ENCODE data around the gene GAS2L1.

GAS2L1 gene

DNA sequence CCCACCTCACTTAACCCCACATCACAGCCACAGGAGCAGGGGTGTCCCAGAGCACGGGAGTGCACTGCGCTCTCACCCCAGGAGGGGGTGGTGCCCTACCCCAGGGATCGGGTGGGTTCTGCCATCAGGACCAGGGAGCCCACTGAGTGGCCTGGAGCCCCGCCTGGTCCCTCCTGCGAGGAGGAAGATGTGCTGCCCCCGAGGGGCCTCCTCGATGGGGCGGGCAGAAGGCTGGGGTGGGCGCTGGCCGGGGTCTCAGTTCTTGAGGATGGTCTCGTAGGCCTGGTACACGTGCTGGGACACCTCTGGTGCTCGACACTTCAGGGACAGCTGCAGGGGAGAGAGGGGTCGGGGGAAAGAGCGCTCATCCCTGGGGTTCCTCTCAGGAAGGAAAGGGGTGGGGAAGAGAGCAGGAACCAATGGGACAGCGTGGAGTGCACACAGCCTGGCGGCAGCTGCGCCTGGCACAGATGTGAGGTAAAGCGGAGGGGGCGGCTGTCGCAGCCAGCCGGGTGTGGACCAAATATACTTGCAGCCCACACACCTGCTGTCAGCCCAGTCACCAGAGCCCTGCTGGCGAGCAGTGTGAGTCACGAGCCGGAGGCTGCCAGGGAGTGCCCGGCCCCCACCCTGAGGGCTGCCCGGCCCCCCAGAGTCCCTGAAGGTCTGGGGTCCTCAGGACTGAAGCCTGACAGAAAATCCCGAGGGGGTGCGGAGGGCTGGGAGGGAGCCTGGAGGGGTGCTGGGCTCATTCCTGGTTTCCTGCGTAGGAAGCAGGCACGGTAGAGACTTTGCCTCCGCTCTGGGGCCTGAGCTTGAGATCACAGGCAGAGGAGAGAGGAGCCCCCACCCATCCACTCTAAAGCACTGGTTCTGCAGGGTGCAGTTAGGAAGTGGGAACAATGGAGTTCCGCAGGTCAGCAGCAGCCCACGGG is 22.4 kb downstream of the GAS2L1 start:
- no peak for DNase-seq

DNA sequence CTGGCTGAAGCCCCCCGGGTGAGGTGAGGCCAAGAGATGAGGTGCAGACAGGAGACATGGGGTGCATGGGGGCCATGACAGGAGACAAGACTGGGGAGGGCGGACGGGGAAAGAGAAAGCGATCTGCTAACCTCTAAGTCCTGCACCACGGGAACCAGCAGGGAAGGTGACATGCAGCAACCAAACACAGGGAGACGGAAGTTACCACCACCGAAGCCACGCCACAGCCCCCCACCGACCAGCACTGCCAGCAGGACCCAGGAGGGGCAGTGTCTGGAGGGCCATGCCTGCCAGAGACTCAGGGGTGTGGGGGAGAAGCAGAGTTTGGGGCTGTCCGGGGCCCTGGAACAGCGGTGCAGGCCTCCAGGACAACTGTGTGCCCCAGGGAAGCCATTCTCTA is 23.1 kb downstream of the GAS2L1 start:
- no peak for DNase-seq

DNA sequence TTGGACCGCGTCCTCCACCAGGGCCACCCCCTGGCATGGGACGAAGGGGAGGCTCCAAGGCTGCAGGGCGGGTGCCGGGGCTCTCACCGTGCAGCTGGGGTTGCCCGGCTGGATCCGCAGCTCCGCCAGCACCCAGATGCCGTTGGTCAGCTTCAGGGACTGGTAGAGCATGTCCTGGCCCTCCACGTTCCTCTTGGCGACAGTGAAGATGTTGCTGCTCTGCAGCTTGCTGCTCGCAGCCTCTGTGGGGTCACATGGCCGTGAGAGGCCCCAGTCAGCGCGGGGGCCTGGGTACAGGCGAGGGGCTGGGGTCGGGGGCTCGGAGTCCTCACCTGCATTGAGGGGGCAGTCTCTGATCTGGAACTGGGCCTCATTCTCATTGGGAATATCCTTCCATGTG is 23.8 kb downstream of the GAS2L1 start:
- no peak for DNase-seq

DNA sequence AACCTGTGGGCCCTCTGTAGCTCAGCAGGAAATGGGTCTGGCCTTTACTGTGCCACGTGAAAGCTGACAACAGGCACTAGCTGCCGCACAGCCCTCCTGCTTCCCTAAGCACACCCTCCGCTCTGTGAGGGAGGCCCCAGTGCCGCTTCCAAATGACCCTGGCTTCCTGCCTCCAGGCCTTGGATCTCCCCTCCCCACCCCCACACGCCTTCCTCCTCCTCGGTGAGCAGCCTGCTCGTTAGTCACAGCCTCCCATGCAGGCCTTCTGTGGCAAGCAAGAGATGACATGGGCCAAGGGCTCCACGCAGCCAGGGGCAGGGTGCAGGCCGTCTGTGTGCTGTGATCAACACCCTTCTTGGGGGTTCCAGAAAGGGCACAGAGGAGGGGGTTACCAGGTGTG is 24.3 kb downstream of the GAS2L1 start:
- DNase-seq = peak; percentile 81

DNA sequence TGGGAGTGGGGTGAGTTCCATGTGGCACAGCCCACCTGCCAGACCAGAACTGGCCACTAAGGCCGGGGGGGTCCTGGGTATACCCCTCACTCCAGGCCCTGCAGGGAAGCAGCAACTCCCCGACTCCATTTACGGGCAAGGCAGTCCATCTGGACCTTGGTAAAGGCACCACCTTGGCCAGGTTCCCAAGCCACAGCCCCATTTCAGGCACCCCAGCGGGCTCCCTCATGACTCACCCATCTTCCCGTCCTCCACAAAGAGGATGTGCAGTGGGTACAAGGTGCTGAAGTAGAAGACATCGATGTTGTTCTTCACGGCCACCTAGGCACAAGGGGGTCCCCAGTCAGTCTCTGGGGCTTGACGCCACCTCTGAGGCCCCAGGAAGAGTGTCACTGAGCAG is 24.8 kb downstream of the GAS2L1 start:
- peak; percentile 22 for DNase-seq

DNA sequence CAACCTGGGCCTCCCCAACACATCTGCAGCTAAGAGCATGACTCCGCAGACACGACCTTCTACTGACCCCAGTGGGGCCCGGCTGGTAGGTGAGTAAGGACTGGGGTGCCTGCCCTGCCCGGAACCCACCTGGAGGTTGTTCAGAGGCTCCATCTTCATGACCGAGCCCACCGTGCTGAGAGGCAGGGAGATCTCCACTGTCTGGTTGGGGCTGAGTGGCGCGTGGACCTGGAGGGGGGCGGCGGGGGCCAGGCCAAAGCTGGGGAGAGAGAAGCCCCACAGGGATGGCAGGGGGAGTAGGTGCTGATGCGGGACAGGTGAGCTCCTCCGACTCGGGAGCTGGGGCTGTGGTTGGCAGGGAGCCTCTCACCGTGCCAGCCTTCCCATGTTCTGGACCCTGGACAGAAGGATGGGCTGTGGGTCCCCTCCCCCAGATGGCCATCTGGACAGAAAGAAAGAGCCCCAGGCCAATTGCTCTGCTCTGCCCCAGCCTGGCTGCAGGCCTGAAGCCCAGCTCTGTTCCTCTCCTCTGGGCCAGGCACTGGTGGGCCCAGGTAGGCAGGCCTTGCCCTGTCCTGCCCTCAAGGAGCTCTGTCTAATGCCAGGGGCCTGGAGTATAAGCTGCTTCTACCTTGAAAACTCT is 25.3 kb downstream of the GAS2L1 start:
- no peak for DNase-seq

DNA sequence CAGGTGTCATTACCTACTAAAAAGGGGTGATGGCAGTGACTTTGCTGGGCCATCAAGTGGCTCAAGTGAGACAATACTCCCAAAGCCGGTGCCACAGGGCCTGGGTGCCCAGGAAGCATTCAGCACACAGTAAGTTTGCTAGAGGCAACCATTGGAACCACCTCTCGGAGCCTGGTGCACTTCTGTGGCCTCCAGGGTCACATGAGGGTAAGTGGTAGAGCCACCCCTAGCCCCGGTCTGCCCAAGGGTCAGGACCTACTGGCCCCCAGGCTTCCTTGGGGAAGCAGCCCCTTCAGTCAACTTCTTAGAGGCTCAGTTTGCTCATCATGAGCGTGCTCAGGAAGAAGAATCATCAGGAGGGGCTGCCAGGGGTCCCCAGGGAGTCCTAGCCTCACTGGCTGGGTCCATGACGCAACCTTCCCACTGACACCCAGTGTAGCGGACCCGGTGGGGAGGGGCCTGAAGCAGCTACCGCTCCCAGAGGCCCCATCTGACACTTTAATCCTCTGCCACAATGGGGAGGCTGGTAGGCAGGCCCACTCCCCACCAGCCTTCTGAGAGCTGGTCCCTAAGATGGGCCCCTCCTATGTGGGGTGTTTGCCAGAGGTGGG is 26.5 kb downstream of the GAS2L1 start:
- no peak for DNase-seq

DNA sequence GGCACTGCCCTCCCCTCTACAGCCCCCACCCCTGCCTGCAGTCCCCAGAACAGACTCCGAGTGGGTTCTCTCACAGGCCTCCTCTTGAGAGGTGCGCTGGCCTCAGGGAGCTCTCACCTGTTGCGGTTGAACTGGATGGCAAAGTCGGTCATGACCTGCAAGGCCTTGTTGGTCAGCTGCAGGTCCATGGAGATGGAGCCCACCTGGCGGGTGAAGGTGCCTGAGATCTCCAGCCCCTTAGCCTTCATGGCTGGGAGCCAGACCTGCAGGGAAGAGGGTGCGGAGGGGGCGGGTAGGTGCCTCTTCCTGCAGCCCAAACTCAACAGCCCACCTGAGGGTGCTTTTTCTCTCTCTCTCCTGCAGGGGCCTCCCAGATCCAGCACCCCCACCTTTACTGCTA is 27.7 kb downstream of the GAS2L1 start:
- no peak for DNase-seq

DNA sequence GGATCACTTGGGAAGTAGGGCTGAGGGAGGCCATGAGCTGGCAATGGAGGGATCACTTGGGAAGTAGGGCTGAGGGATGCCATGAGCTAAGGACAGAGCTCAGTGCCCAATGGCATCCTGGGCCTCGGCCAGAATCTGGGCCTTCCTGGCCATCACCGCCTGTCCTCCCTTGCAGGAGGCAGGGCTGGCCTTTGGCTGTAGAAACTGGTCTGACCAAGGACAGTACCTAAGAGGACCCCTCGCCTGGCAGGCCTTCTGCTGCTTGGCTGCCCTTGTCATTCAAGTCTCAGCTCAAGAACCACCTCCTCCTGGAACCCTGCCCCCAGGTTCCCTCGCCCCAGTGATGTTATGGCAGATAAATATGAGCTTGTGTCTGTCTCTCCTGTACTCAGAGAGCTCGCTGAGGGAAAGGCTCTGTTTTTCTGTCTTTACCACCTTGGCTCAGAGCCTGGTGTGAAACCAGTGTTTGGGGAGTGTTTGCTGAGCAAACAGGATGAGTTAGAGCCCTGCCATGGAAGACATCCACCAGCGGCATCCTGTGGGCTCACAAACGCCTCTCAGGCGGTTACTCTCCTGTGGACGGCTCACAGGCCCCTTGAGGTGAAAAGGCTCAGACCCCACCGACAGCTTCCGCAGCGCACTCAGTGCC is 28.4 kb downstream of the GAS2L1 start:
- no peak for DNase-seq

DNA sequence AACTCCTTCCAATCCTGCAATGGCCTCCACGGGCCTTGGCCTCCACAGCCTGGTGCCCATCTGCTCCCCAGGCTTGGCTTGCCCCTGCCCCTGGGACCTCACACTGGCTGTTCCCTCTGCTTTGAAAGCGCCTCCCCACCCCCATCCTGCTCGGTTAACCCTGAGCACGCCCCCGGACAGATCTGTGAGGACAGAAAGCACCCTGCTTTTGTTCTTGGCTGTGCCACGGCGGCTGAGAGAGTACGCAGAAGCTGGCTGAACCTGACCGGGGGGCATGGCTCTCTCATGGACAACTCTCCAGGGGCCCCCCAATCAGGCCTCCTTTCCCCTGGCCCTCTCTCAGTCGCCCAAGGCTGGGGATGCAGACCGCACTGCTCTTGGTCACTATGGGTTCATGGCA is 29.2 kb downstream of the GAS2L1 start:
- no peak for DNase-seq

DNA sequence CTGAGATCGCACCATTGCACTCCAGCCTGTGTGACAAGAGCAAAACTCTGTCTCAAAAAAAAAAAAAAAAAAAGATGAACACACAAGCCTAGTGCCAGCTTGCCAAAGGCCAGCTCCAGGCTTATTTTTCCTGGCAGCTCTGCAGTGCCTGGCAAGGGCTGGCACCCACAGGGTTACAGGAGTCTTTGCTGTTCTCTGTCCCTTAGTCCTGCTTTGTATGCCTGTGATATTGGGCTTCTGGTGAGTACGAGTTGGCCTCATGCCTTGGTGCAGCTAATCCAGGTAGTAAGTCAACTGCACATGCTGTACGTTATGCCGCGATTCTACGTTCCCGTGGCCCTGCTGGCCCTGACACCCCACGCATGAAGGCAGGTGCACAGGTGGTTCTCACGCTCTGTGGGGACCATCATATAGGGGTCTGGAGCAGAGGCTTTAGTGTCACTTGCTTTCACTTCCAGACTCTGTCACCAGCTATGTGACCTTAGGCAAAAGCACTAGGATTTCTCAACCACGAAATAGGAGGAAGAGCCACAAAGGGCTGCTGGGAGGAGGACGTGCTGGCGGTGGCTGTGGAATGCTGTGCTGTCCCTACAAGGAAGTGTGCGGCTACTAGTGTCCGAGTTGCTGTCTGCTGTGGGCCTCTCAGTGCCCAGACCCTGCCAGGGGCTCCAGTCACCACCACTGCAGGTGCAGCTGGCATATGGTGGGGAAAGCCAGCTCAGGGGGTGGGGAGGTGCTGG is 30.5 kb downstream of the GAS2L1 start:
- DNase-seq = no peak

DNA sequence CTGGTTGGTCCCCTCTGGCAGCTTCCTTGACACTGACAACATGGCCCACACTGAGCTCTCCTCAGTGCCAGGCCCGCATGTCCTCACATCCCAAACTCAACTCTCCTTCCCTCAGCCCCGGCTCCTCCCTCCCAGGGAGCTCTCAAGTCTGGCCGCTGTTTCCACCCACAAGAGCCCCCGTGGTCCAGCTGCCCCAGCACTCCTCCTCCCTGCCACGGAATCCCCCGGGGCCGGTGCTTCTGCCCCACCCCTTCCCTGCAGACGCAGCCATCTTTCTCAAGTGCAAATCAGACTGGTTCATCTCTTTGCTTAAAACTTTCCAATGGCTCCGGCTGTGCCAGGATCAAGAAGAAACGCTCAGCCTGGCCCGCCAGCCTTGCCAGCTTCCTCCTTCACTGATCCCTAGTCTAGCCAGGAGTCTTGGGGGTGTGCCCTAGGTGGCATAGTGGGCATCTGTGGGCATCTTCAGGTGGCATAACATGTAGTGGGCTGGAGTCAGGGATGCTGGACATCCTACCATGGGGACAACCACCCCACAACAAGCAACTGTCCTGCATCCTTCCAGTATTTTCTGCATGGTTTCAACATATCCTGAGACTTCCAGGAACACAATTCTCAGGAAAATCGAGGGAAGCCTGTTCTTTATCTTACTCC is 31.3 kb downstream of the GAS2L1 start:
- DNase-seq = no peak

DNA sequence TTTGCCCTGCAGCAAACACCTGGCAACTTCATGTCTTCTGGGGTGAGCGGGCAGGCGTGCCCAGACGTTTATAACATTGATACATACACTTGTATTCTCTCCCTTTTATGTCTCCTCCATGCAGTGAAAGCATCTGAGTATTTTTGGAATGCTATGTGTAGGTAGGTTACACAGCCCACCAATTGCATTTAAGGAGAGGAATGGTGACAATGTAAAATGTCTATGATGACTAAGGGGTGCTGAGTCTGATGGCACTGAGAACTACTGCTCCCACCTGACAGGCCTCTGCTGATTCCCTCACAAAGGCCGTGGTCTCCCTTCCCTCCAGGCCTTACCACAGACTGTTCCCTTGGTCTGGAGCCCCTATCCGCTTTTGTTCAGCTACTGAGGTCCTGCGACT is 31.9 kb downstream of the GAS2L1 start:
- no peak for DNase-seq

DNA sequence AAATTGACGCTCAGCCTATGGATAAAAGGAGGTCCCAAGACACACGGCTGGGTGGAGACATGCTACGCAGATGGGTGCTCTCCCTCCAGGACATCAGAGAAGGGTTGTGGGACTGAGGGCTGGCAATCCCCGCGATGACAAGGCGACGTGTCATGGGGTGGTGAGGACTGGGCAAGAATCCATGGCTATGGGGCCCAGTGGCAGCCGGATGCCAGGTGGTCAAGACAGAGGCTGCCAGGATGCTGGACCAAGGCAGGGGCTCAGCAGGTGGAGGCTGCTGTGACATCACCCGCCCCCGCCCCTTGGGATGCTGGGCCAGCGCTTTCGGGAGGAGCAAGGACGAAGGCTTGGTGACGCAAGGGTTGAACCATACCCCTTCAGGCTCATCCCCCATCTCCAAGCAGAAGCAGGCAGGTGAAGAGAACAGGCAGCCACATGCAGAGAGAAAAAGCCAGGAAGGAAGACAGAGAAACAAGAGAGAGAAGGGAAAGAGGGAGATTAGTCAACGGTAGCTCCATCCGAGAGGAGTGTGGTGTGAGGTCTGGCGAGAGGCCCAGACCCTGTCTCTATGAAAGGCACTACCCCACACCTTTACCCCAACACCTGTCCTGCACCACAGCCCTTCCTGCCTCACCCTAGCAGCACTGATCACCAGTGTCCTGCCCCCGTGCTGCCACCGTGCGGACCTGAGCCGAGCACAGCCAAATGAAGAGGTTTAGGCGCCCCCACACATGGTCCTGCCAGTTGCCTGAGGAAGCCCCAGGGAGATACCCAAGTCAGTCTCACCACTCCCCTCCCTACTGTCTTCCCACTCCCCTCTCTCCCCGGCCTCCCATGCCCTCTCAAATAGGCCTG is 33.2 kb downstream of the GAS2L1 start:
- DNase-seq = no peak

DNA sequence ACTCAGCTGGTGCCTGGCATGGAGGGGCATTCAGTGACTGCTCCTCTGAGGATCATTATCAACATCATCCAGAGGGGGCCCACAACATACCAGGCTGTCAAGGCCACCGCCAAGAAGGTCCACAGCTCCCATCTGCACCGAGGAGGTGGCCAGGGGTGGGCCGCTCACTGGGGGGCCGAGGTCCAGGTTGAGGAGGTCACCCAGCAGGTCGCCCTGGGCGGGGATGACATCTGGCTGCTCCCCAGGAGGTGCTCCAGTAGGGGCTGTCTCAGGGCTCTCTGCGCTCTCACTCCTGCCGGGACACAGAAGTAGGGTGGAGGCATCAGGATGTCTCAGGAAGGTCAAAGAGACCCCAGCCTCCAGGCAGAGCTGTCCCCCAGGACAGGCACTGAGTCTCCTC is 34.1 kb downstream of the GAS2L1 start:
- no peak for DNase-seq

DNA sequence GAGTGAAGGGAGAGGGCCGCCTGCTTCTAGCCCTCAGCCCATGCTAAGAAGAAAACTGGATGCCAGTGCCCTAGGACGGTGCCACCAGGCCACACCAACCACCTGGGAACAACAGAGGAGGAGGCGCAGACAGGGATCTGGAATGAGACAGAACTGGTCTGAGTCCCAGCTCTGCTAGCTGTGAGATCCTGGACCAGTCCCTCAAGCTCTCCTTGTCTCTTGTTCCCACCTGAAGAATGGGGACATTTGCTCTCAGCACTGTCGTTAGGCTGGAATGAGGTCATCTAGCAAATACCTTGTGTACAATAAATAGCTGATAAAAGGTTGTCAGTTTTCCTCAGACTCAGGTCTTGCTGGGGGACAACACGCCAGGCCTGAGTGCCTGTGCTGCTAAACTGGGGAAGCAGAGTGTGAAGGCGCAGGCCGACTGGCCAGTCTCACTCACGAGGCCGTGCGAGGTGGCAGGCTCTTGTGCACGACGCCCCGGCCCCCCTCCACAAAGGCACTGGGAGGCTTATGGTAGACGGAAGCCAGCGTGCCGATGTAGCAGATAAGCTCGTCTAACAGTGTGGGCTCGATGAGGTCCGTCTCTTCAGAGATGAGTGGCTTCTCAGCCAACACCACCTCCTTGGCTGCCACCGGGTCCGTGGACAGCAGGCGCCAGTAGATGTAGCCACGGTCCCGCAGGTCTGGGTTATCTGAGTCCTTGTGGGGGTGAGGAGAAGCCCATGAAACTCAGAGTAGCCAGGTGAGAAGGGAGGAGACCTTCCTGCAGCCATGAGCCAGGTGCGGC is 34.8 kb downstream of the GAS2L1 start:
- no peak for DNase-seq

DNA sequence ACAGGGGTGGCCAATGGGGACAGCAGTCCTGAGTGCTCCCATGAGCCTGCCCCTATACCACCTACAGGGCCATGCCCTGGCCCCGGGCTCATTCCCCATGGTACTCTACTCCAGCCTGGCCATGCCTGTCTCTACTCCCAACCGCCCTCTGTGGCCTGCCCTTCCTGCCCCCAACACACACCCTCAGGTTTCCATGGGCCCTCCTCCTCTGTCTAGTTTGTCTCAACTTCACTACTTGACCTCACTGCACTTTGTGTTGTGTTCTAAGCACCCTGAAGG is 35.3 kb downstream of the GAS2L1 start:
- no peak for DNase-seq

DNA sequence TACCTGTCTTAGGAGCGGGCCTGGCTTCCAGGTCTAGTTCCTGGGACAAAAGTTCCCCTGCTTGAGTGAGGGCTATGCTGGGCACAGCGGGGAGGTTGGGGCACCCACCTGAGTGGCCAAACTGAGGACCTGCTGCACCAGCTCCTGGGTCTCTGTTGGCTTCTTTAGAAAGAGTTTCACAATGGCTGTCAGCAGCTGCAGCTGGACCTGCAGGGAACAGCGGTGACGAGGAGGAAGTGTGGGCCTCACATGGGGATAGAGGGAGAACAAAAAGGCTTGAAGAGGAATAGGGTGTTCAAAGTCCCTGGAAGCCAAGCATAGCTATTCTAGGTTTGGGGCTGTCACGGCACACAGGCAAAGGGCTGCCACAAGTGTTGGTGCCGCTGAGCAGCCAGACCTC is 35.7 kb downstream of the GAS2L1 start:
- no peak for DNase-seq

DNA sequence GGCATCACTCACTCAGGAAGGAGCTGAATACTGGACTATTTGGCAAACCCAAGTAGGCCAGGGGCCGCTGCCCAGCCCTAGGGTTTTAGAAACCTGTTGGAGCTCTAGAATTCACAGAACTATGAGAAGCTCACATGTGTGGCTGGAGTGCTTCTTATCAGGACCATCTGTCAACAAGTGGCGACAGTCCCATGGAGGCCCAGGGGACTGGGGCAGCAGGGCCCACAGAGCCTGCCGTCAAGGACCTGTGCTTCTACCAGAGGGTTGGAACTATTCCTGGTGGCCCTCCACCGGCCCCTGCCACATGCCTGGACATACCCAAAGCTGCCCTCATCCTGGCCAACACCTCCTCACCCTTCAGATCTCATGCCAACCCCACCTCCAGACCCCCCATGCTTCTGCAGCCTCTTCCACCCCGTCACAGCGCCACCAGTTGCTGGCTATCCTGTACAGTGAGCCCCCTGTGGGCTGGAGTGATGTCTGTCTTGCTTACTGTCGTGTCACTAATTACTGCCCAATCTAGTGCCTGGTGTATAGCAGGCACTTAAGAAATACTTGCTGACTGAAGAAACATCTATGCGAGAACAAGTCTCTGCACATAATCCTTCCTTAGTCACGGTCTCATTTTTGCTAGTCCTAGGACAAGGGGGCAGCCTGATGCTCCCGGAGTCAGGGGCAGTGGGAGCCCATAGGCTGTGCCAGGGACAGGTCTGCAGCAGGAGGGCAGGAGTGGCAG is 36.3 kb downstream of the GAS2L1 start:
- no peak for DNase-seq

DNA sequence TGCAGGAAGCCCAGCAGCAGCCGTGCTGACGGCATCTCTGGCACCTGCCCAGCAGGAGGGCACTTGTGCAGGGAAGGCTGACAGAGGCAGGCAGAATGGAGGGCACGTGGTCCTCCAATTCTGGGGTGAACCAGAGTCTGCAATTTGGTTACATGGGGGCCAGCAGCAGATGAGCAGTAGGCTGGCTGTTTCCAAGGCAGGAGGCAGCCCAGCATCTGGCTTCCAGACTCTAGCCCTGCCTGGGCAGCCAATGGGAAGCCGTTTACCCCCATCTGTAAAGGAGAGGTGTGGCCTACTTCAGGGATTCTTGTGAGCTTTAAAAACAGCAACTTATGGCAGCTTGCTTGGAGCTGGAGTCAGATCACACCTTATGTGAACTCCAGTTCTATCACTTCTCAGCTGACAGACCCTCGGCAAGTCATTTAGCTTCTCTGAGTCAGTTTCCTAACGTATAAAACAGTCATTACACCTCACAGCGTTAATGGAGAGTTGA is 36.9 kb downstream of the GAS2L1 start:
- peak; percentile 55 for DNase-seq

Measured in fibroblast of skin of right biceps (primary cell).